ENCODE results near the gene KDM5A.
"Not testable (repeated sequence)": the region's sequence is repeated elsewhere in the genome, so short reads cannot be mapped to it uniquely, and the experiment has no call there.

GRCh38 chr12:343036-343435, 46.1 kb downstream of the KDM5A start:
- TF ChIP-seq, protein P1, sequence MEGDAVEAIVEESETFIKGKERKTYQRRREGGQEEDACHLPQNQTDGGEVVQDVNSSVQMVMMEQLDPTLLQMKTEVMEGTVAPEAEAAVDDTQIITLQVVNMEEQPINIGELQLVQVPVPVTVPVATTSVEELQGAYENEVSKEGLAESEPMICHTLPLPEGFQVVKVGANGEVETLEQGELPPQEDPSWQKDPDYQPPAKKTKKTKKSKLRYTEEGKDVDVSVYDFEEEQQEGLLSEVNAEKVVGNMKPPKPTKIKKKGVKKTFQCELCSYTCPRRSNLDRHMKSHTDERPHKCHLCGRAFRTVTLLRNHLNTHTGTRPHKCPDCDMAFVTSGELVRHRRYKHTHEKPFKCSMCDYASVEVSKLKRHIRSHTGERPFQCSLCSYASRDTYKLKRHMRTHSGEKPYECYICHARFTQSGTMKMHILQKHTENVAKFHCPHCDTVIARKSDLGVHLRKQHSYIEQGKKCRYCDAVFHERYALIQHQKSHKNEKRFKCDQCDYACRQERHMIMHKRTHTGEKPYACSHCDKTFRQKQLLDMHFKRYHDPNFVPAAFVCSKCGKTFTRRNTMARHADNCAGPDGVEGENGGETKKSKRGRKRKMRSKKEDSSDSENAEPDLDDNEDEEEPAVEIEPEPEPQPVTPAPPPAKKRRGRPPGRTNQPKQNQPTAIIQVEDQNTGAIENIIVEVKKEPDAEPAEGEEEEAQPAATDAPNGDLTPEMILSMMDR (IDR thresholded peaks at IDR 0.05) = not testable (repeated sequence)
- not testable (repeated sequence) for TF ChIP-seq EZH2phosphoT487 (IDR thresholded peaks at IDR 0.05)
